Fibroblast of lung (primary cell): ENCODE measurements around the gene DBR1.

Experiments
- EZH2 ChIP-seq: IDR thresholded peaks from 2 replicates; pipeline ENCODE4 v1.5.1; 2012; ENCODE audit warnings: low read length, control low read depth, mild to moderate bottlenecking; ENCODE audit errors: missing control alignments
- TF ChIP-seq, protein P1 (sequence below), 2 donors: IDR thresholded peaks in 1 of 2; conservative IDR thresholded peaks in 1 of 2; 1 replicate in 1 of 2; 2 replicates in 1 of 2; pipeline ENCODE4 v1.5.1; 2011 to 2012; ENCODE audit warnings: low read length in 2 of 2, control low read depth in 1 of 2, inconsistent platforms in 1 of 2, low read depth in 1 of 2, mild to moderate bottlenecking in 1 of 2

DNA sequence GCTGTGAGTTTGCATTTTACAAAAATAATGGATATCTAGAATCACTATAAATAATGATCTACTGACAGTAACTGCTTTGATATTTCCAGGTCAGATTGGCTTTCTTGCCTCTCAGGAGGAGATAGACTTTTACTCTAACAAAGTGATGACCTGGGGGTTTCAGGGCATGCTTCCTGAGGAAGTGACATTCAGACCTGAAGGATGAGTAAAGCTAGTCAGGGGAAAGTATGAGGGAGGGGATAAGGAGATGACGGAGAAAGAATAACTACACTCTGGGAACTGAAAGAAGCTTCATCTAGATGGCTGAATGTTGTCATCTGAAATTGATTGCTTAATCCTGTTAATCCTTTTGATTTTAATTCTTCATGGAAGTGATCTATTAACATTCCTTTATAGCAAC, 44.5 kb upstream of the DBR1 start:
- TF ChIP-seq, protein P1, sequence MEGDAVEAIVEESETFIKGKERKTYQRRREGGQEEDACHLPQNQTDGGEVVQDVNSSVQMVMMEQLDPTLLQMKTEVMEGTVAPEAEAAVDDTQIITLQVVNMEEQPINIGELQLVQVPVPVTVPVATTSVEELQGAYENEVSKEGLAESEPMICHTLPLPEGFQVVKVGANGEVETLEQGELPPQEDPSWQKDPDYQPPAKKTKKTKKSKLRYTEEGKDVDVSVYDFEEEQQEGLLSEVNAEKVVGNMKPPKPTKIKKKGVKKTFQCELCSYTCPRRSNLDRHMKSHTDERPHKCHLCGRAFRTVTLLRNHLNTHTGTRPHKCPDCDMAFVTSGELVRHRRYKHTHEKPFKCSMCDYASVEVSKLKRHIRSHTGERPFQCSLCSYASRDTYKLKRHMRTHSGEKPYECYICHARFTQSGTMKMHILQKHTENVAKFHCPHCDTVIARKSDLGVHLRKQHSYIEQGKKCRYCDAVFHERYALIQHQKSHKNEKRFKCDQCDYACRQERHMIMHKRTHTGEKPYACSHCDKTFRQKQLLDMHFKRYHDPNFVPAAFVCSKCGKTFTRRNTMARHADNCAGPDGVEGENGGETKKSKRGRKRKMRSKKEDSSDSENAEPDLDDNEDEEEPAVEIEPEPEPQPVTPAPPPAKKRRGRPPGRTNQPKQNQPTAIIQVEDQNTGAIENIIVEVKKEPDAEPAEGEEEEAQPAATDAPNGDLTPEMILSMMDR (conservative IDR thresholded peaks at IDR 0.05 in 1 of 2, IDR thresholded peaks at IDR 0.05 in 1 of 2; ENCODE audit: low read depth in 1 of 2, low read length in 2 of 2), result no peak
- no peak for TF ChIP-seq EZH2
